Endometrial microvascular endothelial cells (primary cell): ENCODE measurements around the gene LRRC31. TPM values are rescaled to one million over a fixed set of nuclear protein-coding genes. Genes with fewer than 3 reads are reported as not detected.

ENCODE experiments used
- in situ Hi-C: cut with HindIII; loops from 2 replicates; pipeline ENCODE4 v1.10.0; 2017; ENCODE audit warnings: low sequenced_read_pairs, low pct_unique_long_range_greater_than_20kb; ENCODE audit errors: inconsistent ontology term
- total RNA-seq: library from RNA; depleted of rRNA; stranded (reverse); fragments of >200 nt; gene quantifications from one replicate; pipeline ENCODE4 v1.2.3, GENCODE V29; 2015; ENCODE audit errors: inconsistent ontology term

The LRRC31 gene
- total RNA-seq, 1 donor from 2014 or later, result not detected

DNA sequence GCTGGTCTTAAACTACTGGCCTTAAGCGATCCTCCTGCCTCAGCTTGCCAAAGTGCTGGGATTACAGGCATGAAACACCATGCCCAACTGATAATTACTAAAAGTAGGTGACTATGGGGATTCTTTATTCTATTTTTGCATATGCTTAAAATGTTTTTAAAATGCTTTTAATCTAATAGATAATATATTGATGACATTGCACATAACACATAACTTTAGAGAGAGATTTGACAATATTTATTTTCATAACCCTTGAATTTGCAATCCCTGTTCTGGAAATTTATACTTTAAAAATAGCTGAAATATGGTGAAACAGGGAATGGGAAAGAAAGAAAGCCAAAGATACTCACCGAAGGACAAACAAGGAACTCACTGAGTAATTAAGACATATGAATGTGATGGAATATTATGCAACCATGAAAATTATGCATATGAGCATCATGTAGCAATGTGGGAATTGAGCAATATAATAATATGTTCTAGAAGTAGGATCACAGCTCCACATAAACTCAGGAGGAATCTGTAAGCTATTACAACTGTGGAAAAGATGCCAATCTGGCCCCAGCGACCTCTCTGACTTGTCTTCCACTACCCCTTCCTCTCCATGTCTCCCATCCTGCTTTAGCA lies 2.0 kb downstream of the LRRC31 start:
- in situ Hi-C loops, result no loop called here

DNA sequence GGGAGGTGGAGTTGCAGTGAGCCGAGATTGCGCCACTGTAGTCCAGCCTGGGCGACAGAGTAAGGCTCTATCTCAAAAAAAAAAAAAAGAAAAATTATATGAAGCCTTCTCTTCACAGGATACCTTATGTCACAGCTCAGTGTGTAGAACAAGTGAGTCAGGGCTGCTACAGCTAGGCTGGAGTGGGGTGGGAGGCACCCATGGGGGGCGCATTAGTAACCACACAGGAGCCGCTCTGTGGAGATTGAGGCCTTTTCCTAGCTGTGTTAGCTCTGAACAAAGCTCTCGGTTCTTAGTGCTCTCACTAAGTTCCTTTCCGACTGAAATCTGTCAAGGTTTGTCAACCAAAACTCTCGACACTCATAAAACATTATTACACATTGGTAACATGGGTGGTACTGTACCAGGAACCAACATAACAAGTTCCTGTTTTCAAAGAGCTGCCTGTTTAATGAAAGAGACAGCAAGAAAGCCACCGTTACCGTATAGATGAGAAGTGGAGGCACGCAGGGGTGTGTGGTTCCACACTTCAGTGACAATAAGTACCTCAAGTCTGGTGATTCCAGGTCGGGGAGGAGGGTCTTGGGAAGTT lies 4.5 kb downstream of the LRRC31 start:
- in situ Hi-C loops, result no loop called here

DNA sequence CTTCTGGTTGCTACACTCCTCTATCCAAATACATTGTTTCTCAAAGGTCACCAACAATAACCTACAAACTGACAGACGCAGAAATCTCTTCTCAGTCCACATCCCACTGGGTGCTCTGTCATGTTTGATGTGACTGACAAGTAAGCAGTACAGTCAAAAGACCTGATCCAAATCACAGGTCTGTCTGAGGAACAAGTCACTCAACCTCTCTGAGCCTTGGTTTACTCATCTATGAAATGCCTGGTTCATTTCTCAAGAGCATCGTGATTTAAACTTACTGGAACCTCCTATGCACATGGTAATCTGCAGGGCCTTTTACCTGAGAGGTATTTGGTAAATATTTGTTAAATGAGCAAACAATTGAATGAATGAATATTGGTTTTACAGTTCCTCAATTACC lies 5.5 kb downstream of the LRRC31 start:
- in situ Hi-C loops, result no loop called here

DNA sequence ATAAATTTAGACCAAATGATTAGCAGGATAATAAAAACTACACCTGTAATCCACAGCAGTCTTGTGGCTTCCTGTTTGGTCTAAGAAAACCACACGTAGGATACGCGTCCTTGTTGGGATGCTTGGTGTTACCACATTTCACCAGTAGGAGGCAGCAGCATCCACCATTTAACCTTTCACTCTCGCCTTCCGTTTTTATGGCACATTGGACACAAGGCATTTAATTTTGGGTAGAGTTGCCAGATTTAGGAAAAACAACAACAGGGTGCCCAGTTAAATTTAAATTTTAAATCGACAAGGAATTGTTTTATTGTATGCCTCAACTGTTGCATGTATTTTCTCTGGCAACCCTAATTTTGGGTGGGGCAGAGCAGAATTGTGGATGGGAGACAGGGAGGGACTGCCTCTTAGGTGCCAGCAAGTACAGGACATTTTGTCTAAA lies 6.3 kb downstream of the LRRC31 start:
- in situ Hi-C loops, result no loop called here

DNA sequence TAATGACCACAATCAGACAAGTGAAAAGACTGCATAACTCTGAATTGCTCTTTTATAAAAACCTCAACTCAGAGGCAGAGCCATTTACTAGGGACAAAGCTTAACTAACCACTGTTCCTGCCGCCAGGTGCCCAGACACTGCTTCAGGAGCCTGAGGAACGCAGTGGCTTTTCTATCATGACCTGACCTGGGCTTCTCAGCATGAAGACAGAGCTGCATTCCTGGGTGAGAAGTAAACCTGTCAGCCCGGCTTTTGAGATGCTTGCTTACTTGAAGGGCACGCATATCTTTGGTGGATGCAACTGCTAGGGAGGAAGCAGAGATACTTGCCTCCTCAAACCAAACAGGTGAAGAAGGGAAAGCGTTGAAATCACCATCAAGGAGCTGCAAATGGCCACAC lies 7.9 kb downstream of the LRRC31 start:
- in situ Hi-C loops, result no loop called here

DNA sequence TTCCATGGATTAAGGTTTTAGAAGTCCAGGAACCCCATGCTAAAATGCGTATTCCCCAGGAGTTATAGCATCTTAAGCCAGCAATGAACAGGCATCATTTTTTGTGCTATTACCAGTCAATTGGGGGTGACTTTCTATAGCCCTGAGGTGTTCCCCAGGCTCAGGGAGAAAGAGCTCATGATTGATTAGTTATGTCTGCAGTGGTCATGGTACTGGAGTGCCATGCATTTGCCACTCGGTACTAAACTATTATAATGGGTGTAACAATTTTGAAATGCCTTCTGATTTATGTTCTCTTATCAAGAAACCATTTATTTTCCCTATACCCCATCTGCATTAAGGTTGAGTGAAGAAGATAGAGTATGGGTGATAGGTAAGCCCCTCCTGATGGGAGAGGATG lies 11.9 kb downstream of the LRRC31 start:
- in situ Hi-C loops, result no loop called here

DNA sequence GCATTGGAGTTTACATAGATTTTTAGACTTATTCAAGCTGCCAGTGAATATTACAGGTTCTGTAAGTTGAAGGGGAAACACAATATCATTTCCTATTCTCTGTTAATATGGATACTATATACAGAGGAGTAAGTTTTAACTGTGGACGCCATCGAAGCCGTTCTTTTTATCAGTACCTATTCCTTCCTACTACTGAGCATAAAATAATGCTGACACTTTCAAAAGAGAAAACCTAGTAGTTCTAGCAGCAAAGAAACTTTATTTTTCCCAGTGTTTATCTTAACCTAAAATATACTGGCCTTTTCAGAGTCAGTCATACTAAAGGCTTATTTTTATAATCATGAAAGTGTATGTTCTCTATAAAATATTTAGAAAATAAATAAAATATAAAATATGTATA lies 14.2 kb downstream of the LRRC31 start:
- in situ Hi-C loops, result no loop called here

DNA sequence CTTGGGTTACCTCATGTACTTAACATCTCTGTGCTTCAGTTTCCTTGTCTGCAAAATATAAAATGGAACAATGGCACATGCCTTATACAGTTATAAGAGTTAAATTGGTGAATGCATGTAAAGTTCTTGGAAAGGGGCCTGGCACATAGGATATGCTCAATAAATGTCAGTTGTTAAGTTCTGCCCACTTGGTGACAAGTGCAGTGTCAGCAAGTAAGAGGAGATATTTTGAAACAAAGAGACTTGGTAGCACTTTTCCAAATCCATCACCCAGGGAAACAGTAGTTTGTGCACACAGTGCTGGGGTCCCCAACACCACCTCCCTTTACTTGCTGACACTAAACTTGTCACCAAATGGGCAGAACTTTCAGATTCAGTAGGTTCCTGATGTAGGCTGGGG lies 19.1 kb downstream of the LRRC31 start:
- in situ Hi-C loops, result no loop called here

DNA sequence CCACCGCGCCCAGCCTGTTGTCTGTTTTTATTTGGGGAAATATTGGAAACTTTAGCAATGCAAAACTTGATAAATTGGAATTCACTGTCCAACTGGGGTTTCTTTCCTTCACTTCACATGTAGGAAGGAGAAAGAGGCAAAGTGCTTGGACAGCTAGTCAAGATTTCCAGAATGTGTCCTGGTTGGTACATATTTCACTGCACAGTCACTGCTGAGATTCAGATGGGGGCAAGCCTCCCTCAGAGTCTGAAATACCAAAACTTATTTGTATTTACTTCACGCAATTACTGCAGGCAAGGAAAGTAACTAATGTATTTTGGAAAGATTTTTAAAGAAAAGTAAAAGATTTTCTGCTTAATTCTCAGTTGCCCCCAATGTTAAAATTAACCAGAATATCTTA lies 21.0 kb downstream of the LRRC31 start:
- in situ Hi-C loops, result no loop called here

DNA sequence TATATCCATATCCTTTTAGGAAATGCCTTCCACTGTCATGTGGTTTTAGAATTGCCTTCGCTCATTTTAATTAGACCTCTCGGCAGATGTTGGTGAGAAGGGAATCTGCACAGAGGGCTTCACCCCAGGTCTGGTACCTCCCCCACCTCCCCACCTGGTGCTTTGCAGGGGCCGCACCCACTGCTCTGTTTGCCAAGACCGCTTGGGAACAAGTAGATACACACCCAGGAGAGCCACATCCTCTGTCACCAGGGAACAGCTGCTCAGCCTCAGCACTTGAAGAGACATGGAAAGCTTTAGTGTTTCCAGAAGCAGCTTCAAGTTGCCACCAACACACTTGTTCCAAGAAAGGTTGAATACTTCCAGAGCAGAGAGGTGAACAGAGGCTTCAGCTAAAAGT lies 21.8 kb downstream of the LRRC31 start:
- in situ Hi-C loops, result no loop called here

DNA sequence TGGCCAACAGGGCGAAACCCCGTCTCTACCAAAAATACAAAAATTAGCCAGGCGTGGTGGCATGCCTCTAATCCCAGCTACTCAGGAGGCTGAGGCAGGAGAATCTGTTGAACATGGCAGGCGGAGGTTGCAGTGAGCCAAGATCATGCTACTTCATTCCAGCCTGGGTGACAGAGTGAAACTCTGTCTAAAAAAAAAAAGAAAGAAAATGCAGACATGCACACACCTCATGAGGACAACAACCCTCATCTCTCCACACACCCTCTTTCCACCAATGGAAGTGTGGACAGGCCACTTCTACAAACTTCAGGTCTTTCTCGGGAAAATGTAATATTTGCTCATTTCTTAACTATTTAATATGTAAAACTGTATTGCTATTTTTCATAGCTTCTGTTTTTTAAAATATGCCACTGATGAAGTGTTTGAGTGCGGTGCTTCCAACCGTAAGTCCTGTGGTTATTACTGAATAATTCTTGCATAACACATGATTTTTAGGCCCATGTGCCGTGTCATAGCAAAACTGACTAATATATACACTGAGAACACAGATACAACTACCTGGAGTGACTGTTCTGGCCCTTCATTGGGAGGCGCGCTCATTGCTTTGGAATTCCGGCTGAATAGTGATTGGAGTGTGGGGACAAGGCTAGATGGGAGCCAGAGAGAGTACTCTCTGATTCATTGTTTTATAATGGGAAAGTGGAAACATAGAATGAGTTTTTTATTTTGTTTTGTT lies 23.1 kb downstream of the LRRC31 start:
- in situ Hi-C loops, result no loop called here

DNA sequence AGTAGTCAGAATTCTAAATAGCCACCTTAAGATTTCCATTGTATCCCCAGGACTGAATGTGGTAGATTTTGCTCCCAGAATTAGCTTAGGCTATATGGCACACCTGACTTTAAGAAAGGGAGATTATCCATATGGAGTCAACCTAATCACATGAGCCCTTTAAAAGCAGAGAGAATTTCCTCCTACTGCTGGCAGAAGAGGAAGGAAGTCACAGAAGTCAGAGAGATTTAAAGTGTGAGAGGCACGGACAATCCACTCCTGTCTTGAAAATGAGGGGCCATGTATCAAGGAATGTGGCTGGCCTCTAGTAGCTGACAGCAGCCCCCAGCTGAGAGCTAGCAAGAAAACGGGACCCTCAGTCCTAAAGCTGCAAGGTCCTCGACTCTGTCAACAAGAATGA lies 26.8 kb downstream of the LRRC31 start:
- in situ Hi-C loops, result no loop called here

DNA sequence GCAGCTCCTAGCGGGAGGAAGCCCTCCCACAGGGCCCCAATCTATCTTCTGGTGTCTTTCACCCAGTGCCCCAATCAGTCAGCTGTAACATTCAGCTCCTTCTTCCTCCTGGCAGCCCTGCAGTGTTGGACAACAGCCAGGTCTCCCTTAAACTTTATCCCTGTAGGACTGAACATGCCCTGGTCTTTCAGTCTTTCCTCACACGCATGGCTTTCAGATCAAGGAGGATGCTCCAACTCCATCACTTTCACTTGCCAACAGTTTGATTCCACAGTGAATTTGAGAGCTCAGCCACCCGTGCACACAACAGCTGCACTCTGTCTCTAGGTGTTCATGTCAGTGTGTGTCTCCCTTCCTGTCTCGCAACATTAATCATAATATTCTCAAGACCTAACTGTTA lies 28.6 kb downstream of the LRRC31 start:
- in situ Hi-C loops, result no loop called here

DNA sequence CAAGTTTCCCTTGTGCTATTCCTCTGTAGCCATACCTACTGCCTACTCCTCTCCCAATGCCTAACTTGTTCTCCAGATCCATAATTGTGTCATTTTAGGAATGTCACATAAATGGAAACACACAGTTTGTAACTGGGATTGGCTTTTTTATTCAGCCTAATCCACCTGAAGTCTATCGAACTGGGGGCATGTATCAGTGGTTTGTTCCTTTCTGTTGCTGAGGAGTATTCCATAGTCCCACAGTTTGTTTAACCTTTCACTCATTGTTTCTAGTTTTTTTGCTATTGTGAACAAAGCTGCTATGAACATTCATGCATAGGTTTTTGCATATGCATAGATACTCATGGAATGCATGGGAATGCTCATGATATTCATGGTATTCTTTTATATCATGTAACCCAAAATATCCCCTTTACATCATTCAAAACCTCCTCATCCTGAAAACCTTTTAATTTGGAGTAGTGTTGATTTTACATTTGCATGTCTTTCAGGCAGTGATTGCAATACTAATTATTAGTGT lies 31.2 kb downstream of the LRRC31 start:
- in situ Hi-C loops, result no loop called here

DNA sequence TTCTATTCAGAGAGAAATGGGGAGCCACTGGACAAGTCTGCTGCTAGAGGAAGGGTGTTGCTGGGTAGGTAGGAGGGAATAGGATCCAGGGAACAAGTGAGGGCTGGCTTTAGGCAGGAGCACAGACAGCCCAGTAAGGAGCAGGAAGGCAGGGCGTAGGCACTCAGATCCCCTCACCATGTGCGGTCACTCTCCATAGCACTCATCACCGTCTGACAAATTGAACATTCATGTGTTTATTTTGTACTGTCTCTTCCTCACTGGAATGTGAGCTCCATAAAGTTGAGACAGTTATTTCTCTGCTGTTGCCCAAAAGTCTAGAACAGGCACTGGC lies 32.8 kb downstream of the LRRC31 start:
- in situ Hi-C loops, result no loop called here

DNA sequence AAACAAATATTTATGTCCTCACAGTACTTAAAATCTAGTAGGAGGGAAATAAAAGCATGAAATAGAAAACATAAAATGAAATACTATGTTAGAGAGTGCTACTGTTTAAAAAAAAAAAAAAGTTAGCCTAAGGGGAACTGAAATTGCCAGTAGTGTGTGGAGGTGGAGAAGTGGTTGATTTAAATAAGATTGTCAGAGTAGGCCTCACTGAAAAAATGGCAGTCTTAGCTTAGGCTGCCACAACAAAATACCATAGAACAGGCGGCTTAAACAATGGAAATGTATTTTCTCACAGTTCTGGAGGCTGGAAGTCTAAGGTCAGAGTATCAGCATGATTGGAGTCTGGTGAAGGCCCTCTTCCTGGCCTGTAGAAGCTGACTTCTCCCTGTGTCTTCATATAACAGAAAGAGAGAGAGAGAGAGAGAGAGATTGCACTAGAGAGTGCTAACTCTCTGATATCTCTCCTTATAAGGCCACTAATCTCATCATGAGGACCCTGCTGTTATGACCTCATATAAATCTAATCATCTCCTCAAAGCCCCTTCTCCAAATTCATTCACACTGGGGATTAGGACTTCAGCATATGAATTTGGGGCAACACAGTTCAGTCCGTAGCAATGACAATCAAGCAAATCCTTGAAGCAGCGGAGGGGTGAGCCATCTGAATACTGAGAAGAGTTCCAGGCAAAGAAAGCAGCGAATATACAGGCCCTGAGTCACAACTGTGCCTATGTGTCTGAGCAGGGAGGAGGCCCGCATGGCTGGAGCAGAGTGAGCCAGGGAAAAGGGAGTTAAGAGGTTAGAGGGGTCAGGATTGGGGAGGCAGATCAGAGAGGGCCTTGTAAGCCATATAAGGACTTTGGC lies 33.4 kb downstream of the LRRC31 start:
- in situ Hi-C loops, result no loop called here

DNA sequence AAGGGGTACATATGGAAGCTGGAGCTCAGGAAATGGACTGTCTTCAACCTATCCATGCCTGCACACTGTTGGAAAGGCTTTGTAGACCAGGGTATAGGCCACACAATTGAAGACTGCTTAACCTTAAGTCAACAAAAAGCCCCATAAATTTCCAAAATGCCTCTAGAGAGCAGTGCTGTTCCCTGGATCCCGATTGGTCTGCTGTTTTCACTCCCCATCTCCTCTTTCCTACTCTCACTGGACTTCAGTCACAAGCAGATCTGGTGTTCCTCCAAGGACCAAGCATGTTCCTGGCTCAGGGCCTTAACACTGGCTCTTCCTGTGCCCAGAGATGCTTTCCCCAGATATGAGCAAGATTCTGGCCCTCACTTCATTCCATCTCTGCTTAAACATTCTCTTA lies 34.2 kb downstream of the LRRC31 start:
- in situ Hi-C loops, result no loop called here

DNA sequence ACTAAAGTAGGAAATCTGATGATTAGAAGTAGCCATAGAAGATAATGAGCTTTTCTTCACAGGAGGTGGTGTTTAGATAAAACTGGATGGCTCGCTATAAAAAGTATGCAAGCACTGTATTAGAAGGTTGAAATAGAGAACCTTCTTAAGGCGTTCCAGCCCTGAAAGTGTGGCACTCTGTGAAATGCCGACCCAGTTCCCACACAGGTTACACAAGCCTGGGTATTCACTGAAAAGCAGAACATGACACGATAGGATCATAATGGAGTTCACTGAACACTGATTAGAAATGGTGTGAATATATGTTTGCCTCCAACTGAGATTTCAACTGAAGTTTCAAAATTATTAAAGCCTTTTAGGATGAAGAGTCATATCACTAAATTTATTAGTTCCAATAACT lies 42.0 kb downstream of the LRRC31 start:
- in situ Hi-C loops, result no loop called here

DNA sequence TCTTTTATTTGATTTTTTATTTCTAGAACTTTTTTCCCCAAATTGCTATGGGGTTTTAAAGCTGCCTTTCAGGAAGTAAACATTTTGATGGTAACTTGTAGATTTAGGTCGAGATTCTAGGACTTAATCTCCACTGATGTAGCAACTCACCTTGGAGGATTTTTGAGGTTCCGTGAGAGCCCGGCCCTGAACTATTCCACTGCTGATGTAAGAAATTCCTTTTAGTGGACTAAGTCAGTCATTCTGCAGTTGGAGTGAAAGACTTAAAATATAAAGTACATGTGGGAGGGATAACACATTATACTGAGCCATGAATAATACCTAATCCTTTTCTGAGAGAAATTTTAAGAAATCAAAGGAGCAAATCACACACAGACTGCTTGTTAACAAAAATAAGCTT lies 44.4 kb downstream of the LRRC31 start:
- in situ Hi-C loops, result no loop called here
